Superior temporal gyrus (tissue), 1 donor: ENCODE results near the gene PNPLA3.

ENCODE experiments used
- DNase-seq: peaks from one replicate; pipeline ENCODE4 v3.0.0-alpha.2; 2016; ENCODE audit errors: extremely low spot score

The PNPLA3 gene

GRCh38 chr22:43964314-43964857, 40.8 kb downstream of the PNPLA3 start:
- no peak for DNase-seq

GRCh38 chr22:43967069-43967468, 43.5 kb downstream of the PNPLA3 start:
- DNase-seq: no peak

- no peak for DNase-seq
These were observed 45.0 kb downstream of the PNPLA3 start for GRCh38 chr22:43968614-43969013.

- no peak for DNase-seq
These were observed 45.6 kb downstream of the PNPLA3 start for GRCh38 chr22:43969021-43969878.

- DNase-seq: no peak
These were observed 46.6 kb downstream of the PNPLA3 start for GRCh38 chr22:43969989-43970755.

GRCh38 chr22:43971112-43971511, 47.5 kb downstream of the PNPLA3 start:
- no peak for DNase-seq

- DNase-seq: no peak
These were observed 49.4 kb downstream of the PNPLA3 start for GRCh38 chr22:43972931-43973462.

- DNase-seq: no peak
These were observed 50.5 kb downstream of the PNPLA3 start for GRCh38 chr22:43974028-43974545.

- no peak for DNase-seq
These were observed 51.4 kb downstream of the PNPLA3 start for GRCh38 chr22:43975041-43975440.

- DNase-seq: no peak
These were observed 53.5 kb downstream of the PNPLA3 start for GRCh38 chr22:43976861-43977795.

- DNase-seq: no peak
These were observed 55.0 kb downstream of the PNPLA3 start for GRCh38 chr22:43978558-43978957.

GRCh38 chr22:43980579-43980978, 57.0 kb downstream of the PNPLA3 start:
- no peak for DNase-seq

- no peak for DNase-seq
These were observed 57.4 kb downstream of the PNPLA3 start for GRCh38 chr22:43980996-43981395.

GRCh38 chr22:43983808-43984207, 60.2 kb downstream of the PNPLA3 start:
- DNase-seq: no peak

- peak; percentile 74 for DNase-seq
These were observed 61.9 kb downstream of the PNPLA3 start for GRCh38 chr22:43985532-43985931.

- DNase-seq: peak; percentile 21
These were observed 64.7 kb downstream of the PNPLA3 start for GRCh38 chr22:43988116-43988820.

GRCh38 chr22:43988960-43989359, 65.4 kb downstream of the PNPLA3 start:
- DNase-seq: no peak

- DNase-seq: no peak
These were observed 66.4 kb downstream of the PNPLA3 start for GRCh38 chr22:43990044-43990443.

GRCh38 chr22:43991316-43992020, 67.9 kb downstream of the PNPLA3 start:
- DNase-seq: no peak

- DNase-seq: no peak
These were observed 68.8 kb downstream of the PNPLA3 start for GRCh38 chr22:43992331-43992821.
